ENCODE results near the gene TACO1. TPM values are rescaled to one million over a fixed set of nuclear protein-coding genes. Genes with fewer than 3 reads are reported as not detected.
A peak's percentile ranks its signal among the peaks of the same experiment; 100 is the strongest.

TACO1 gene
- total and polyA plus RNA-seq, 10 of the 15 experiments (the other 5 are each of a cell fraction or from before 2014, with no cell fraction given) = 8.5 to 38.6 (median 27.0) TPM

- TF ChIP-seq ZNF687 (IDR thresholded peaks at IDR 0.05) = peak; percentile 47
- peak; percentile 67; the same call in 1 of the 2 replicates for TF ChIP-seq SMARCA5 (IDR thresholded peaks at IDR 0.05)
- TF ChIP-seq IKZF2 (IDR thresholded peaks at IDR 0.05) = peak; percentile 82 to 90
- no peak for TF ChIP-seq YBX1 (IDR thresholded peaks at IDR 0.05)
- peak; percentile 85 for TF ChIP-seq BACH1 (IDR thresholded peaks at IDR 0.05; ENCODE audit: borderline replicate concordance)
- TF ChIP-seq, protein P1, sequence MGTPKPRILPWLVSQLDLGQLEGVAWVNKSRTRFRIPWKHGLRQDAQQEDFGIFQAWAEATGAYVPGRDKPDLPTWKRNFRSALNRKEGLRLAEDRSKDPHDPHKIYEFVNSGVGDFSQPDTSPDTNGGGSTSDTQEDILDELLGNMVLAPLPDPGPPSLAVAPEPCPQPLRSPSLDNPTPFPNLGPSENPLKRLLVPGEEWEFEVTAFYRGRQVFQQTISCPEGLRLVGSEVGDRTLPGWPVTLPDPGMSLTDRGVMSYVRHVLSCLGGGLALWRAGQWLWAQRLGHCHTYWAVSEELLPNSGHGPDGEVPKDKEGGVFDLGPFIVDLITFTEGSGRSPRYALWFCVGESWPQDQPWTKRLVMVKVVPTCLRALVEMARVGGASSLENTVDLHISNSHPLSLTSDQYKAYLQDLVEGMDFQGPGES (IDR thresholded peaks at IDR 0.05) = peak; percentile 86
- TF ChIP-seq TCF12 (IDR thresholded peaks at IDR 0.05; ENCODE audit: low read depth, low read length) = no peak
- peak; percentile 20; the same call in 1 of the 2 replicates for TF ChIP-seq HCFC1 (IDR thresholded peaks at IDR 0.05; ENCODE audit: low read length)
- peak; percentile 44 for TF ChIP-seq NRF1 (conservative IDR thresholded peaks at IDR 0.05; ENCODE audit: low read depth, low read length)
- TF ChIP-seq NR2F1 (conservative IDR thresholded peaks at IDR 0.05) = peak; percentile 32; the same call in 1 of the 2 replicates
- peak; percentile 87 for TF ChIP-seq POLR2AphosphoS5 (IDR thresholded peaks at IDR 0.05; ENCODE audit: low read length)
- peak; percentile 90 for TF ChIP-seq EED (IDR thresholded peaks at IDR 0.05; ENCODE audit: low read depth)
- no peak for TF ChIP-seq NFIC (IDR thresholded peaks at IDR 0.05; ENCODE audit: low read depth, low read length)
- TF ChIP-seq ZNF384 (IDR thresholded peaks at IDR 0.05; ENCODE audit: borderline replicate concordance, low read depth, low read length) = no peak
- TF ChIP-seq PBX3 (IDR thresholded peaks at IDR 0.05; ENCODE audit: insufficient replicate concordance, low read depth, low read length) = peak; percentile 94
- TF ChIP-seq FOS (IDR thresholded peaks at IDR 0.05; ENCODE audit: borderline replicate concordance, extremely low read depth, insufficient read length) = peak; percentile 50
These were observed 21.2 kb downstream of the TACO1 start, which contains the start of gene MAP3K3 (continued) for GRCh38 chr17:63621684-63622573.
